Ishikawa (cell line): Measurements from ENCODE around the gene C14orf180.

Experiments
- CEBPB ChIP-seq: IDR thresholded peaks from 2 replicates; pipeline ENCODE4 v1.6.1; 2012
- CREB1 ChIP-seq: IDR thresholded peaks from 2 replicates; pipeline ENCODE4 v1.6.1; 2012; ENCODE audit warnings: low read depth
- EGR1 ChIP-seq: IDR thresholded peaks from 2 replicates; pipeline ENCODE4 v1.6.1; 2012
- EP300 ChIP-seq: IDR thresholded peaks from 2 replicates; pipeline ENCODE4 v1.6.1; 2012; ENCODE audit warnings: borderline replicate concordance
- FOXM1 ChIP-seq: IDR thresholded peaks from 2 replicates; pipeline ENCODE4 v1.6.1; 2012; ENCODE audit warnings: low read depth, borderline replicate concordance
- MAX ChIP-seq: IDR thresholded peaks from 2 replicates; pipeline ENCODE4 v1.6.1; 2012
- NFIC ChIP-seq: IDR thresholded peaks from 2 replicates; pipeline ENCODE4 v1.6.1; 2012
- RAD21 ChIP-seq: IDR thresholded peaks from 2 replicates; pipeline ENCODE4 v1.6.1; 2012; ENCODE audit warnings: low read depth
- REST ChIP-seq: IDR thresholded peaks from 2 replicates; pipeline ENCODE4 v1.6.1; 2012; ENCODE audit warnings: low read depth, mild to moderate bottlenecking
- TAF1 ChIP-seq: IDR thresholded peaks from 2 replicates; pipeline ENCODE4 v1.6.1; 2012; ENCODE audit warnings: low read depth, mild to moderate bottlenecking
- TCF12 ChIP-seq: IDR thresholded peaks from 2 replicates; pipeline ENCODE4 v1.6.1; 2012; ENCODE audit warnings: low read depth
- TEAD4 ChIP-seq: IDR thresholded peaks from 2 replicates; pipeline ENCODE4 v1.6.1; 2012
- USF1 ChIP-seq: IDR thresholded peaks from 2 replicates; pipeline ENCODE4 v1.6.1; 2012
- YY1 ChIP-seq: IDR thresholded peaks from 2 replicates; pipeline ENCODE4 v1.6.1; 2012; ENCODE audit warnings: low read depth
- ZBTB7A ChIP-seq: IDR thresholded peaks from 2 replicates; pipeline ENCODE4 v1.6.1; 2012; ENCODE audit warnings: low read depth

Gene C14orf180

GRCh38 chr14:104554608-104555429 is 24.7 kb upstream of the C14orf180 start:
- TF ChIP-seq TCF12 (no peak), NFIC (no peak), RAD21 (no peak)

- TF ChIP-seq CREB1, result no peak
- no peak for TF ChIP-seq TEAD4
- no peak for TF ChIP-seq ZBTB7A
- no peak for TF ChIP-seq EP300
- TF ChIP-seq USF1, result no peak
- TF ChIP-seq TCF12, result no peak
- no peak for TF ChIP-seq EGR1
- no peak for TF ChIP-seq RAD21
- no peak for TF ChIP-seq TAF1
- no peak for TF ChIP-seq REST
- no peak for TF ChIP-seq FOXM1
- TF ChIP-seq YY1, result no peak
- no peak for TF ChIP-seq CEBPB
- TF ChIP-seq MAX, result no peak
- no peak for TF ChIP-seq NFIC
Observed at GRCh38 chr14:104555430-104556255, 23.9 kb upstream of the C14orf180 start.

GRCh38 chr14:104556256-104557021 is 23.1 kb upstream of the C14orf180 start:
- TF ChIP-seq TAF1 (no peak), USF1 (no peak), TEAD4 (no peak), CEBPB (no peak), FOXM1 (no peak), RAD21 (no peak), EGR1 (no peak), MAX (no peak), CREB1 (no peak), ZBTB7A (no peak), YY1 (no peak)

GRCh38 chr14:104557086-104557485 is 22.5 kb upstream of the C14orf180 start:
- TF ChIP-seq CREB1 (no peak), TEAD4 (no peak), EGR1 (no peak), REST (no peak), EP300 (no peak), YY1 (no peak)

GRCh38 chr14:104557766-104558165 is 21.8 kb upstream of the C14orf180 start:
- no peak for TF ChIP-seq EP300
- TF ChIP-seq TEAD4, result no peak
- TF ChIP-seq USF1, result no peak
- no peak for TF ChIP-seq CREB1
- no peak for TF ChIP-seq YY1
- no peak for TF ChIP-seq EGR1
- TF ChIP-seq RAD21, result no peak
- TF ChIP-seq MAX, result no peak
- TF ChIP-seq REST, result no peak
- no peak for TF ChIP-seq CEBPB
- TF ChIP-seq NFIC, result no peak
- TF ChIP-seq FOXM1, result no peak
- no peak for TF ChIP-seq ZBTB7A
